Measurements from ENCODE around the gene SKIC2.
"Not testable (repeated sequence)": the region's sequence is repeated elsewhere in the genome, so short reads cannot be mapped to it uniquely, and the experiment has no call there.

SKIC2 gene

DNA sequence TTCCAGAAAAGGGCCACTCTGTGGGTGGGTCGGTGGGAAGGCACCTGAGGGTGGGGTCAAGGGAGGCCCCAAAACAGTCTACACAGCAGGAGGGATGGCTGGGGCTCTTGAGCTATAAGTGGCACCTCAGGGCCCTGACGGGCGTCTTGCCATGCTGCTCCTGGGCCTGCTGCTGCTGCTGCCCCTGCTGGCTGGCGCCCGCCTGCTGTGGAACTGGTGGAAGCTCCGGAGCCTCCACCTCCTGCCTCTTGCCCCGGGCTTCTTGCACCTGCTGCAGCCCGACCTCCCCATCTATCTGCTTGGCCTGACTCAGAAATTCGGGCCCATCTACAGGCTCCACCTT lies 46.5 kb downstream of the SKIC2 start:
- DNase-seq = not testable (repeated sequence)

DNA sequence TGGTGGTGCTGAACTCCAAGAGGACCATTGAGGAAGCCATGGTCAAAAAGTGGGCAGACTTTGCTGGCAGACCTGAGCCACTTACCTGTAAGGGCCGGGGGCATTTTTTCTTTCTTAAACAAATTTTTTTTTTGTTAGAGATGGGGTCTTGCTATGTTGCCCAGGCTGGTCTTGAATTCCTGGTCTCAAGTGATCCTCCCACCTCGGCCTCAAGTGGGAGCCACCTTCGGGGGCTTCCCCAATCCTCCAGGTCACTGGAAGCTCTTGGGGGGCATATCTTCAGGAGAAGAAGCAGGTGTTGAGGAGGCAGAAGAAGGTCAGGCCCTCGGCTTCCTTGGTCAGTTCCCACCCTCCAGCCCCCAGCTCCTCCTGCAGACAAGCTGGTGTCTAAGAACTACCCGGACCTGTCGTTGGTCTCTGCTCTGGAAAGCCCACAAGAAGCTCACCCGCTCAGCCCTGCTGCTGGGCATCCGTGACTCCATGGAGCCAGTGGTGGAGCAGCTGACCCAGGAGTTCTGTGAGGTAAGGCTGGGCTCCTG lies 47.1 kb downstream of the SKIC2 start:
- DNase-seq = not testable (repeated sequence)

DNA sequence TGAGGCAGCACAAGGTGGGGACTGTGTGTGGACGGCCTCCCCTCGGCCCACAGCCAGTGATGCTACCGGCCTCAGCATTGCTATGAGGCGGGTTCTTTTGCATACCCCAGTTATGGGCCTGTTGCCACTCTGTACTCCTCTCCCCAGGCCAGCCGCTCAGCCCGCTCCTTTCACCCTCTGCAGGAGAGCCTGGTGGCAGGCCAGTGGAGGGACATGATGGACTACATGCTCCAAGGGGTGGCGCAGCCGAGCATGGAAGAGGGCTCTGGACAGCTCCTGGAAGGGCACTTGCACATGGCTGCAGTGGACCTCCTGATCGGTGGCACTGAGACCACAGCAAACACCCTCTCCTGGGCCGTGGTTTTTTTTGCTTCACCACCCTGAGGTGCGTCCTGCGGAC lies 48.1 kb downstream of the SKIC2 start:
- DNase-seq = not testable (repeated sequence)

DNA sequence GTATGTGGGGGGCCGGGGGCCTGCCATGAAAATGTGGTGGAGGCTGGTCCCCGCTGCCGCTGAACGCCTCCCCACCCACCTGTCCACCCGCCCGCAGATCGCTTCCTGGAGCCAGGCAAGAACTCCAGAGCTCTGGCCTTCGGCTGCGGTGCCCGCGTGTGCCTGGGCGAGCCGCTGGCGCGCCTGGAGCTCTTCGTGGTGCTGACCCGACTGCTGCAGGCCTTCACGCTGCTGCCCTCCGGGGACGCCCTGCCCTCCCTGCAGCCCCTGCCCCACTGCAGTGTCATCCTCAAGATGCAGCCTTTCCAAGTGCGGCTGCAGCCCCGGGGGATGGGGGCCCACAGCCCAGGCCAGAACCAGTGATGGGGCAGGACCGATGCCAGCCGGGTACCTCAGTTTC lies 49.1 kb downstream of the SKIC2 start:
- DNase-seq = not testable (repeated sequence)

DNA sequence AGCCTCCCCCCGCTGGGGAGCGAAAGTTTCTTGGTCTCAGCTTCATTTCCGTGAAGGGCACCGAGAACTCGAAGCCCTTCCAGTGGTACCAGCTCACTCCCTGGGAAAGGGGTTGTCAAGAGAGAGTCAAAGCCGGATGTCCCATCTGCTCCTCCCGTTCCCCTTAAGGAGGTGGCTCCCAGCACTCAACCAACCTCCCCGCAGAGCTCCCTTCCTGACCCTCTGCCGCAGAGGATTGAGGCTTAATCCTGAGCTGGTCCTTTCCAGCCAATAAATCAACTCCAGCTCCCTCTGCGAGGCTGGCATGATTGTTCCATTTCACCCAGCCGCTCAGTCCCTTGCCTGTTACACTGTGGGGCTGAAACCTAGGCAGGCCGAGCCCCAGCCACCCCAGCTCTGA lies 49.6 kb downstream of the SKIC2 start:
- DNase-seq = not testable (repeated sequence)

DNA sequence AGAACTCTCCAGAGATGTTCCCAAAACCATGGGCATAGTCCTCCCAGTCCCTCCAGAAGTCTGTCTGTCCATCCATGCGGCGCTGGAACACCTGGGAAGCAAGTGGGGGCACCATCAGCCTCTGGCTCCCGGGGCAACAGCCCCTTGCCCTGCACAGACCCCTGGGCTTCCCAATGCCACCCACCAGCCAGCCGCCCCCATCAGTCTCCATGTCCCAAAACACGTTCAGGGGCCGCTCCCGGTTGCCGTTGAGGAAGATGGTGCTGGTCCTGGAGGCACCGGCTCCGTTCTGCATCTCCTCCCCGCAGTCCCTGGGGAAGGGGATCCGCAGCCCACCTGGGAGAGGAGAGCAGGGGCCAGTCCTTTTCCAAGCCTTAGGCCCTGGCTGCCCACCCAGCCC lies 50.6 kb downstream of the SKIC2 start:
- not testable (repeated sequence) for DNase-seq

DNA sequence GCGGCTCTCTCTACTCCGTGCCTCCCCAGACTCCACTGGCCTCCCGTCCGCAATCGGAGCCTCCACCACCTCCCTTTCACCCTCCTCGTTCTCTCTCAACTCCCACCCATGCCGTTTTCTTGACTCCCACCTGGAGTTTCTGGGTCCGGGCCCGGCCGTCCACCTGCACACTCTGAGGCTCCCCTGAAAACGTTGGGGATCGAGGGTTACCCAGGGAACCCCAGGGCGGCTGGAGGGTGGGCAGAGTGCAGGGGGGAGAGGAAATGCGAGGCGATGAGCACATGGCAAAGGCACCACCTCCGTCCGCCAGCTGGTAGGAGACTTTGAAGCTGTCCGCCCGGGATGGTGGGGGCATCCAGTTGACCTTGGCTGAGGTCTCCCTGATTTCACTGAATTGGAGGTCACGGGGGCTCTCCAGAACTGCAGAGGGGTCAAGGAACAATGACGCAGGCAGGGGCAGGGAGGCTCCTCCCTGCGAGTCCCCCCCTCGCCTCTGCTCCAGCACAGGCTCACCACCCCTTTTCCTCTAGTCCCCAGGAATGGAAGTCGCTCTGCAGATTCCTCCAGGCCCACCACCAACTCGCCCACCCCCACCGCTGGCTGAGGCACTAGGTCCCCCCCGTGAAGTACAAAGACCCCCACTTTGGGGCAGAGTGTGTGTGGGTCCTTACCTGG lies 52.0 kb downstream of the SKIC2 start:
- DNase-seq = not testable (repeated sequence)

DNA sequence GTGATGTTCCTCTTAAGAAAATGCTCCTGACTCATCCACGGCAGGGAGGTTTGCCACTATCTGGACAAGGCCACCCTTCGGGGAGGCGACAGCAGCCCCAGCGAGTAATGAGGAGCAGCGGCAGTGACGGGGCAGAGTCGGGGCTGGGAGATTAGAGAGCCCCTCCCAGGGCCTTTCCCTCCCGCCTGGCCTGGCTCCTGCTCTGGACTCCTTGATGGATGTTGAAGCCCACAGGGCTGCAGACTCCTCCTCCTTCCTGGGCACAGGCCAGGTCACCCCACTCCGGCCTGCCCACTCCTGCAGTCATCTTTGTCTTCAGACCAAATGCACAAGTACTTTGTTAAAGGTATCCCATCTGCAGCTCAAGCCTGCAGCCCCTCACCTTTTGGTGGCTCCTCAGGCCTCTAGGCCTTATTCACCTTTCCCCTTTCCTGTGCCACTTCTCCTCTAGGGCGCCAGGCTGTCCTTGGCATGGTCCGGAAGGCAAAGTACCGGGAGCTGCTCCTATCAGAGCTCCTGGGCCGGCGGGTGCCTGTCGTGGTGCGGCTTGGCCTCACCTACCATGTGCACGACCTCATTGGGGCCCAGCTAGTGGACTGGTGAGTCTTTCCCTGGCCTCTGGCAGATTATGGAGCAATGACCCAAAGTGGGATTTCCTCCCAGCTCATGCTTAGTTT lies 54.1 kb downstream of the SKIC2 start:
- DNase-seq = not testable (repeated sequence)

DNA sequence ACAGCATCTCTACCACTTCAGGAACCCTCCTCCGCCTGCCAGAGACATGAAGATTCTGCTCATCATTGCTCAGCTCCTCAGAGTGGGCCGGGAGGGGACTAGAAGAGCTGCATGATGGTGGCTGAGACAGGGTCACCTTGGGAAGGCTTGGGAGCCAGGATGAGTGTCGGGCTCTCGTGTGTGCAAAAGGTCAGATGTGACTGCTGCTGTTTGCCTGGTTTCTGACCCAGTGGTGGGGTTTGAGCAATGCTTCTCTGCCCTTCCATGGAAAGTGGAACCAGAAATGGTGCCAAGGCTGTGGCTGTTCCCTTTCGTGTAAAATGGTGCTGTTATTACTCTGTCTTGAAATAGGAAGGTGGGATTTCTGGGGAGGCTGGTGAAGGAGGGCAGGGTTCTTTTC lies 54.8 kb downstream of the SKIC2 start:
- not testable (repeated sequence) for DNase-seq

DNA sequence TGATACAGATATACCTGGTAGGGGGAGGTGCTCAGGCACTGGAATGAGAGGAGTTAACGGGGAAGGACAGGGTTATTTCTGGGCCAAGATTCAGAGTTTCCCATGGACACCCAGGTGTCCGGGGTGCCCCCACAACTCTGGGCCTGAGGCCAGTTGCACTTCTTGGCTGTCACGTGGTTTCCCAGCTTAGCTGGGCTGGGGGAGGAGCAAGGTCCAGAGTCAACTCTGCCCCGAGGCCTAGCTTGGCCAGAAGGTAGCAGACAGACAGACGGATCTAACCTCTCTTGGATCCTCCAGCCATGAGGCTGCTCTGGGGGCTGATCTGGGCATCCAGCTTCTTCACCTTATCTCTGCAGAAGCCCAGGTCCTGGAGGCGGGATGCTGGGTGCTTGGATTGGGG lies 55.6 kb downstream of the SKIC2 start, which contains the start of gene C4B:
Gene C4B (plus strand): TSS at position 249 of the 400 bp plus-strand sequence. CDS start 51 bp downstream, at position 300.
- not testable (repeated sequence) for DNase-seq
